CD4-positive, alpha-beta memory T cell (primary cell): ENCODE data around the gene CAMK2N2. TPM values are rescaled to one million over a fixed set of nuclear protein-coding genes. Genes with fewer than 3 reads are reported as not detected.

ENCODE experiments used
- CTCF ChIA-PET: fragments of 350-600 bp; sonication (Branson Sonifier 250); formaldehyde crosslinking; loops from one replicate; lab custom pipeline; 2021; ENCODE audit warnings: inconsistent platforms; ENCODE audit not compliant: partially characterized antibody; lab: Charles Lee
- POLR2A ChIA-PET: fragments of 350-600 bp; sonication (Branson Sonifier 250); formaldehyde crosslinking; loops from one replicate; lab custom pipeline; 2021; ENCODE audit not compliant: partially characterized antibody; lab: Charles Lee
- DNase-seq, 5 donors: peaks; one replicate each; pipeline versions ENCODE4 v3.0.0 to v3.0.0-alpha.2; 2020 to 2022; ENCODE audit warnings: mixed read lengths in 1 of 5
- H3K27ac ChIP-seq: one replicate; pipeline ENCODE4 v1.7.0; 2013; ENCODE audit warnings: low read depth, low read length
- H3K27me3 ChIP-seq: 2 replicates; pipeline ENCODE4 v1.7.0; 2013; ENCODE audit warnings: mild to moderate bottlenecking, low read length, moderate library complexity; ENCODE audit not compliant: insufficient read depth
- H3K36me3 ChIP-seq: 2 replicates; pipeline ENCODE4 v1.7.0; 2013; ENCODE audit warnings: mild to moderate bottlenecking, low read length, moderate library complexity; ENCODE audit not compliant: insufficient read depth
- H3K4me1 ChIP-seq: 2 replicates; pipeline ENCODE4 v1.7.0; 2013; ENCODE audit warnings: mild to moderate bottlenecking, low read length, moderate library complexity; ENCODE audit not compliant: insufficient read depth
- H3K4me3 ChIP-seq, 2 donors: one replicate each; pipeline ENCODE4 v1.7.0; 2013; ENCODE audit warnings: low read length in 2 of 2, mild to moderate bottlenecking in 1 of 2
- H3K9me3 ChIP-seq, 2 donors: one replicate each; pipeline ENCODE4 v1.7.0; 2013; ENCODE audit warnings: low read length in 2 of 2, control low read depth in 1 of 2; ENCODE audit not compliant: control insufficient read depth in 1 of 2
- H3K27ac Mint-ChIP-seq, 7 donors: one replicate each; pipeline ENCODE4 v1.8.0; 2020 to 2021; ENCODE audit warnings: mixed read lengths in 7 of 7, mild to moderate bottlenecking in 6 of 7, inconsistent platforms in 3 of 7, moderate library complexity in 3 of 7
- H3K27me3 Mint-ChIP-seq, 2 donors: one replicate each; pipeline ENCODE4 v1.8.0; 2020 to 2021; ENCODE audit warnings: mixed read lengths in 2 of 2
- H3K36me3 Mint-ChIP-seq, 2 donors: one replicate each; pipeline ENCODE4 v1.8.0; 2020 to 2021; ENCODE audit warnings: mixed read lengths in 2 of 2, inconsistent platforms in 1 of 2, mild to moderate bottlenecking in 1 of 2
- H3K4me1 Mint-ChIP-seq, 4 donors: one replicate each; pipeline ENCODE4 v1.8.0; 2020 to 2021; ENCODE audit warnings: mixed read lengths in 4 of 4, mild to moderate bottlenecking in 1 of 4
- H3K4me3 Mint-ChIP-seq, 8 donors: one replicate each; pipeline ENCODE4 v1.8.0; 2020 to 2021; ENCODE audit warnings: mixed read lengths in 8 of 8, mild to moderate bottlenecking in 7 of 8, moderate library complexity in 6 of 8, inconsistent platforms in 3 of 8
- H3K9me3 Mint-ChIP-seq, 8 donors: one replicate each; pipeline ENCODE4 v1.8.0; 2020 to 2021; ENCODE audit warnings: mixed read lengths in 8 of 8, mild to moderate bottlenecking in 5 of 8, inconsistent platforms in 3 of 8, moderate library complexity in 1 of 8
- intact Hi-C: fragments of 100-400 bp; cut with micrococcal nuclease; formaldehyde crosslinking; loops from one replicate; pipeline ENCODE4 v1.15.1; 2023
- polyA plus RNA-seq, 2 donors: library from polyadenylated mRNA; unstranded; fragments of 300-500 nt; fragmentation: Illumina TruSeq; gene quantifications; one replicate each; pipeline ENCODE4 v1.2.3, GENCODE V29; 2021
- total RNA-seq, 2 experiments: library from RNA; stranded (reverse); gene quantifications; one replicate each; pipeline ENCODE4 v1.2.3, GENCODE V29; 2021

Gene CAMK2N2
- total and polyA plus RNA-seq, 4 experiments from 2014 or later = 0.25 TPM; not detected in 3

- Mint-ChIP-seq H3K27ac (peak overlapping the region; percentile 89 to 95 (median 93)), H3K4me3 (peak overlapping the region; percentile 88 to 96 (median 94)), H3K36me3 (peaks cover 34 to 45% of the 10 kb centered on the region in 2 donors), H3K9me3 (peaks cover 0 to 1% (median 0%) of the 10 kb centered on the region in 8 donors), H3K27me3 (no peaks in the 10 kb centered on the region), H3K4me1 (peaks cover 14 to 35% (median 22%) of the 10 kb centered on the region in 4 donors)
- Histone ChIP-seq H3K27ac (peak overlapping the region; percentile 73), H3K27me3 (no peaks in the 10 kb centered on the region), H3K4me1 (peaks cover 14% of the 10 kb centered on the region), H3K4me3 (peak overlapping the region; percentile 68 to 85), H3K9me3 (no peaks in the 10 kb centered on the region), H3K36me3 (peaks cover 44% of the 10 kb centered on the region)
- ChIA-PET CTCF (no interaction called here), POLR2A (interaction anchor here (1.1 to 2.0 kb wide), 4 partner anchors 16 to 144 kb away, joined by 3 to 13 read pairs (median 6); partner anchors contain the start of genes AP2M1 and DVL3)
- no peak for DNase-seq
- intact Hi-C loops = loop anchor here (1.0 to 5.0 kb wide), 10 partner anchors 15 to 417 kb away; partner anchors contain the start of genes ABCC5, ABCF3, AP2M1 and CAMK2N2
Measured at GRCh38 chr3:184299488-184300377, 38.4 kb upstream of the CAMK2N2 start.

GRCh38 chr3:184298759-184299487, 37.6 kb upstream of the CAMK2N2 start, which contains the start of gene PSMD2:
Gene PSMD2, plus strand, starts transcription at chr3:184299241. Its CDS starts 26 bp downstream, at chr3:184299267.
- Histone ChIP-seq H3K36me3 (peaks cover 36% of the 10 kb centered on the region), H3K9me3 (no peaks in the 10 kb centered on the region), H3K4me3 (peak within 1 kb of the TSS; percentile 68 to 85), H3K27me3 (no peaks in the 10 kb centered on the region), H3K27ac (peak within 1 kb of the TSS; percentile 73), H3K4me1 (peaks cover 14% of the 10 kb centered on the region)
- Mint-ChIP-seq H3K36me3 (peaks cover 28 to 37% of the 10 kb centered on the region in 2 donors), H3K9me3 (peaks cover 0 to 1% (median 0%) of the 10 kb centered on the region in 8 donors), H3K4me3 (peak within 1 kb of the TSS; percentile 88 to 96 (median 94)), H3K27ac (peak within 1 kb of the TSS; percentile 90 to 95 (median 94)), H3K27me3 (no peaks in the 10 kb centered on the region), H3K4me1 (peaks cover 14 to 35% (median 21%) of the 10 kb centered on the region in 4 donors)
- POLR2A ChIA-PET = interaction anchor here (1.1 to 2.0 kb wide), 5 partner anchors 17 to 143 kb away, joined by 3 to 13 read pairs (median 4); partner anchors contain the start of genes ABCF3, AP2M1 and DVL3
- peak; percentile 96 to 97 (median 96) for DNase-seq
- CTCF ChIA-PET = interaction anchor here (1.1 to 1.9 kb wide), 2 partner anchors 49 to 52 kb away, joined by 3 to 7 read pairs; partner anchors contain the start of gene EEF1AKMT4
- intact Hi-C loops = loop anchor here (1.0 to 5.0 kb wide), 10 partner anchors 15 to 417 kb away; partner anchors contain the start of genes ABCC5, ABCF3, AP2M1 and CAMK2N2

GRCh38 chr3:184296616-184297015, 35.3 kb upstream of the CAMK2N2 start:
- H3K4me3 ChIP-seq = no peak overlapping the region
- no peaks in the 10 kb centered on the region for H3K27me3 ChIP-seq
- H3K27ac Mint-ChIP-seq = peak overlapping the region in 1 of 7 donors; percentile 27
- ChIA-PET CTCF (interaction anchor here (0.6 to 1.3 kb wide), 2 partner anchors 10 to 47 kb away, joined by 3 to 4 read pairs; partner anchors contain the start of gene EEF1AKMT4), POLR2A (interaction anchor here (0.9 kb wide), 1 partner anchor 19 kb away, joined by 4 read pairs; no protein-coding TSS in a partner anchor)
- H3K27me3 Mint-ChIP-seq = no peaks in the 10 kb centered on the region
- no peaks in the 10 kb centered on the region for H3K9me3 ChIP-seq
- H3K27ac ChIP-seq = no peak overlapping the region
- peaks cover 14% of the 10 kb centered on the region for H3K4me1 ChIP-seq
- no peak for DNase-seq
- peaks cover 0 to 1% (median 0%) of the 10 kb centered on the region in 8 donors for H3K9me3 Mint-ChIP-seq
- H3K4me3 Mint-ChIP-seq = peak overlapping the region in 4 of 8 donors; percentile 17 to 57 (median 50)
- intact Hi-C loops = loop anchor here (5.0 kb wide), 1 partner anchor 414 kb away; the partner anchor contains the start of gene PARL
- H3K36me3 ChIP-seq = peaks cover 12% of the 10 kb centered on the region
- peaks cover 12 to 32% (median 20%) of the 10 kb centered on the region in 4 donors for H3K4me1 Mint-ChIP-seq
- H3K36me3 Mint-ChIP-seq = peaks cover 9 to 14% of the 10 kb centered on the region in 2 donors

GRCh38 chr3:184295771-184296170, 34.4 kb upstream of the CAMK2N2 start:
- ChIA-PET POLR2A (no interaction called here), CTCF (interaction anchor here (0.8 to 1.3 kb wide), 2 partner anchors 46 to 76 kb away, joined by 3 read pairs; partner anchors contain the start of gene EEF1AKMT4)
- Mint-ChIP-seq H3K27me3 (no peaks in the 10 kb centered on the region), H3K4me3 (peak overlapping the region in 1 of 8 donors; percentile 9), H3K36me3 (peaks cover 6 to 11% of the 10 kb centered on the region in 2 donors), H3K27ac (no peak overlapping the region), H3K4me1 (peaks cover 11 to 29% (median 19%) of the 10 kb centered on the region in 4 donors), H3K9me3 (peaks cover 0 to 1% (median 0%) of the 10 kb centered on the region in 8 donors)
- no peak overlapping the region for H3K27ac ChIP-seq
- no peak overlapping the region for H3K4me3 ChIP-seq
- no peak for DNase-seq
- intact Hi-C loops = loop anchor here (5.0 kb wide), 1 partner anchor 413 kb away; the partner anchor contains the start of gene PARL
- H3K36me3 ChIP-seq = peaks cover 7% of the 10 kb centered on the region
- H3K4me1 ChIP-seq = peaks cover 13% of the 10 kb centered on the region
- H3K27me3 ChIP-seq = no peaks in the 10 kb centered on the region
- no peaks in the 10 kb centered on the region for H3K9me3 ChIP-seq

GRCh38 chr3:184291738-184292445, 30.5 kb upstream of the CAMK2N2 start:
- Histone ChIP-seq H3K9me3 (no peaks in the 10 kb centered on the region), H3K36me3 (no peaks in the 10 kb centered on the region), H3K27ac (no peak overlapping the region), H3K4me3 (no peak overlapping the region), H3K27me3 (no peaks in the 10 kb centered on the region), H3K4me1 (no peaks in the 10 kb centered on the region)
- no peak for DNase-seq
- peaks cover 0 to 3% of the 10 kb centered on the region in 2 donors for H3K27me3 Mint-ChIP-seq
- H3K9me3 Mint-ChIP-seq = no peaks in the 10 kb centered on the region
- intact Hi-C loops = no loop called here
- H3K27ac Mint-ChIP-seq = no peak overlapping the region
- H3K4me1 Mint-ChIP-seq = peaks cover 0 to 2% (median 0%) of the 10 kb centered on the region in 4 donors
- ChIA-PET POLR2A (no interaction called here), CTCF (interaction anchor here (1.4 to 1.5 kb wide), 2 partner anchors 9 to 42 kb away, joined by 3 to 4 read pairs; partner anchors contain the start of gene EEF1AKMT4)
- no peaks in the 10 kb centered on the region for H3K36me3 Mint-ChIP-seq
- H3K4me3 Mint-ChIP-seq = no peak overlapping the region
